SK-N-DZ (cell line): ENCODE data around the gene TEAD1.

ENCODE experiments used
- DNase-seq: peaks from one replicate; pipeline ENCODE4 v3.0.0-alpha.2; 2015; ENCODE audit warnings: low spot score
- small RNA-seq, 2 experiments: library from RNA; depleted of rRNA; stranded (forward); fragments of <200 nt; gene quantifications; one replicate each; pipeline ENCODE3, GENCODE V24; 2014

TEAD1 gene

GRCh38 chr11:12979928-12980689 is 305.9 kb downstream of the TEAD1 start:
- DNase-seq = peak; percentile 86

- no peak for DNase-seq
Measured at GRCh38 chr11:12981676-12982522, 307.7 kb downstream of the TEAD1 start.

- DNase-seq = no peak
Measured at GRCh38 chr11:12983336-12983735, 309.1 kb downstream of the TEAD1 start.

GRCh38 chr11:12986194-12986898 is 312.1 kb downstream of the TEAD1 start:
- DNase-seq = no peak

- peak; percentile 80 for DNase-seq
Measured at GRCh38 chr11:12989428-12990161, 315.4 kb downstream of the TEAD1 start.

- DNase-seq = no peak
Measured at GRCh38 chr11:12990162-12990480, 315.9 kb downstream of the TEAD1 start.

- no peak for DNase-seq
Measured at GRCh38 chr11:12991426-12991825, 317.2 kb downstream of the TEAD1 start.

- DNase-seq = no peak
Measured at GRCh38 chr11:12993626-12994025, 319.4 kb downstream of the TEAD1 start.

Small RNA genes lying within 50 kb of the gene (small RNA-seq; reads per million reads assigned to genes)
- 0 reads per million in 2 experiments for gene RF00424
